DMS53 treated with DMSO at 0.1 percent for 48 hours (cell line): ENCODE measurements around the gene UBE2C.
A peak's percentile ranks its signal among the peaks of the same experiment; 100 is the strongest.
"Not testable (repeated sequence)": the region's sequence is repeated elsewhere in the genome, so short reads cannot be mapped to it uniquely, and the experiment has no call there.

Source experiments
- DNase-seq: peaks from one replicate; lab custom pipeline; 2025; ENCODE audit not compliant: unreplicated experiment; lab: John Stamatoyannopoulos, UW

Gene UBE2C

DNA sequence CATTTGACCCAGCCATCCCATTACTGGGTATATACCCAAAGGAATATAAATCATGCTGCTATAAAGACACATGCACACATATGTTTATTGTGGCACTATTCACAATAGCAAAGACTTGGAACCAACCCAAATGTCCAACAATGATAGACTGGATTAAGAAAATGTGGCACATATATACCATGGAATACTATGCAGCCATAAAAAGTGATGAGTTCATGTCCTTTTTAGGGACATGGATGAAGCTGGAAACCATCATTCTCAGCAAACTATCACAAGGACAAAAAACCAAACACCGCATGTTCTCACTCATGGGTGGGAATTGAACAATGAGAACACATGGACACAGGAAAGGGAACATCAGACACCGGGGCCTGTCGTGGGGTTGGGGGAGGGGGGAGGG is 14.5 kb upstream of the UBE2C start:
- DNase-seq = not testable (repeated sequence)

DNA sequence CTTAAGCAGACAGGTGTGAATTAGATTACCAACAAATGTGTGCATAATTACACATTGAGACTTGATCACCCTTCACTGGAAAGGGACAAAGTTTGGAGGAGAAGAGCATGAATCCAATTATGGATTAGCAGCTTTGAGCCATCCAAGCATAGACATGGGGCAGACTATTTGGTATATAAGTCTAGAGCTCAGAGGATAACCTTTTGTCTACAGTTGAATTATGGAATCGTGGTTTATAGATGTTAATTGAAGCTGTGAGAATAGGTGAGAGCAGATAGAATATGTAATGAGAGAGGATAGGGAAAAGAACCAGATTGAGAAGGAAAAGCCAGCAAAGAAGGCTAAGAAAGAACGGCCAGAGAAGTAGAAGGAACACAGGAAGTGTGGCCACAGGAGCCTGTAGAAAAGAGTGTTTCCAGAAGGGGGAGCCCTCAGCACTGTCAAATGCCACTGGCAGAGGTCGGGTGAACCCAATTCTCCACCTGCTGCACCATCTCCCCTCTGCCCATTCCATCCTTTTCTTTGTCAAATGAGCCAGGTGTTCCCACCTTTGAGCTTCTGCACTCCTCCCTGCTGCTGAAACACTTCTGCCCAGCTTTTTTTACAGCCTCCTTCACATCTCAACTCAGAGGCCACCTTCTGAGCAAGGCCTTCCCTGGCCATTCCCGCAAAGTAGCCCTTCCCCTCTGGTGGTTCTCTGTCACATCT is 13.4 kb upstream of the UBE2C start:
- peak; percentile 59 for DNase-seq

DNA sequence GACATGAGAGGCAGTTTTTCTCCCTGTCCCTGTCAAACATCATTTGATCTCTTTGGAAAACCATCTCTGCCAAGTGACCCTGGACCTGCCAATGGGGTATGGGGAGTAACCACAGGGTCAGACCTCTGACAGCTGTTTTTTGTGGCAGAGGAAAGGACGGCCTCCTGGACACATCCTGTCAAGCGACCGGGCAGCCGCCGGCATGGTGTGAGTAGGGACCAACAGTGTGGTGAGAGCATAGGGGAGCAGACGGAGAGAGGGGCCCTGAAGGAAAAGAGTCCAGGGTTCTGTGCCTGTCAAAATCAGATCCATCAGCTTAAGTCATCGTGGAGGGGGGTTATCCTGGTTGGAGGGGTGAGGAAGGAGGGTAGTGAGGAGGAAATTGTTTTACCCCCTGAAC is 10.6 kb upstream of the UBE2C start:
- DNase-seq = no peak

DNA sequence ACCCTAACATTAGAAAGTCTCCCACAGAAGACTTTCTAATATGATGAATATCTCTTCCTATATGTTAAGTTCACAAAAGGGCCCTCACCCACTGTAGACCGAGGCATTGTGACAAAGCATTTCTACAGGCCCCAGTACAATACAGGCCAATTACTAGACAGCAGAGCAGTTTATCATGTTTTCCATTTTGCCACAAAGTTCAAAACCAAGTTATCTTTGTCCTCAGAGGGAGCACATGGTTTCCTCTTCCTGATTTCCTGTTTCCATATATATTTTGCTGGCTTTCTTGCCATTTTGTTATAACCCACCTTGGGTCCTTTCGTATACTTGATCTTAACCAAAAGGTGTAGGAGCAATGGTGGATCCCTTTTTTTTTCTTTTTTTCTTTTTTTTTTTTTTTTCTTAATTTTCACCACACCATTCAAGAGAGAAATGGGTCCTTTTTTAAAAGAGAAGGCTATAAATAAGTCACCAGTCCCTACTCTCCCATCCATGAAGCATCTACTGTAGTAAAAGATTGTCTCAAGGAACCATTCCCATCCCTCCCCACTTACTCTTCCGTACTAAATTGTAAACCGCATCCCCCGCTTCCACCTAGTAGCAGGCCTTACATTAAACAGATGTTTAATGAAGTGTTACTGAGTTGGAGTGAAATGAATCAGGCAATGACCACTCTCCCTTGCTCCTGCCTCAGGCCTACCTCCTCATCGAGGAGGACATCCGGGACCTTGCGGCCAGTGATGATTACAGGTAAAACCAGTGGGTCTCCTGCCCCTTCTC is 2.1 kb upstream of the UBE2C start:
- DNase-seq = no peak

DNA sequence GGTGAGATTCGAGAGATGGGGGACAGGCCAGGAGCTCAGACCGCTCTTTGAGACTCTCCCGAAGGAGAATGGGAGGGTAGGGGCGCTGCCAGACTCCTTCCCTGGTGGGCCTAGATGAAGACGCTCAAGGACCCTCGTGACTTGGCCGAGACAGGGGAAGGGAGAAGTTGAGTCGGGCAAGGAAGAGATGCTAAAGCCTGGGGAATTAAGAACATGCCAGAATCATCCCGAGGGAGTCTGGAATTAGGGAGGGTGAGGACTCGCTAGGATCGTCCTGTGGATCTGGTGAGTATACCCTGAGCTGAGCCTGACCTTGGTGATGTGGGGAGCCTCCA is 529 bp downstream of the UBE2C start:
- DNase-seq = no peak

DNA sequence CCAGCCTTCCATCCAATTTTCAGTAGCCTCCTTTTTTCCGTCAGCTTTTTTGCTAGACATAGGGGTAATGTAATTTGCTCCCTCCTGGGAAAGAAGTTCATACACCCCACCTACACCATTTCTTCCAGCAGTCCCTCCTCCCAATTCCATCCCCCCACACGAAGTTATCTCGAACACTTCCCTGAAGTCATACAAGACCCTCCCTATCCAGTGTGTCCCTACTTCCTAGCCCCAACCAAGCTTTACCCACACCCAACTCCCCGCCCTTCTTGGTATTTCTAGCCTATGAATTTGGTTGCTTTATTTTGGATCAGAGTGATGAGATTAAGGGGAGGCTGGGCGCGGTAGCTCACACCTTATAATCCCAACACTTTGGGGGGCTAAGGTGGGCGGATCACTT is 1.0 kb downstream of the UBE2C start:
- DNase-seq = no peak

DNA sequence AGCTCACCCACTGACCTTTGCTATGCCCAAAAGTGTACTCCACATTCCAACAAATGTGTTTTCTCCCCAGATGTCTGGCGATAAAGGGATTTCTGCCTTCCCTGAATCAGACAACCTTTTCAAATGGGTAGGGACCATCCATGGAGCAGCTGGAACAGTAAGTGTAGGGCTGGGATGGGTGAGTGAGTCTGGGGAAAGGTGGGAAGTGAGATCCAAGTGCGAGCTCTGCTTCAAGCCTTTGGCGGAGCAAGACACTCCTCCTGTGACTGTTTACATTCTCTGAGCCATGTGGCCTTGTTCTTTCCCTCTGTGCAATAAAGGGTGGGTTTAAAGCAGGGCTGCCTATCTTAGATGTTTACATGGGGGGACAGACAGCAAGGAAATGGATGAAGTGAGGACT is 1.9 kb downstream of the UBE2C start:
- DNase-seq = no peak

DNA sequence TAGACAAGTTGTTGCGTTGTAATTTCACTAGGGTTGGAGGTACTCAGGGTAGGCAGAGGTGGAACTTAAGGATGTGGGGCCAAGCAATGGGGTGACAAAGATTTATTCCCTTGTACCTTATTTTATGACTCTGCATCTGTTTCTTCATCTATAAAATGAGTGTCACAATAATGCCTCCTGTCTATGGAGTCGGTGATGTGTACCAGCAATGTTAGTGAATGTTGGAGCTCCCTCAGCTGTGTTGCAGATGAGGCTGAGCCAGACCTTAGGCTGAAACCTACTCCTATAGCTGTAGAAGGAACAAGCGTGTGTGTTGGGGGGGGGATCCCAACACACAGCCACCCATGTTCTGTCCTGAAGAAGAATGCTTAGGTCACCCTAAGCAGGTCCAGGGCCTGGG is 4.5 kb downstream of the UBE2C start:
- no peak for DNase-seq

DNA sequence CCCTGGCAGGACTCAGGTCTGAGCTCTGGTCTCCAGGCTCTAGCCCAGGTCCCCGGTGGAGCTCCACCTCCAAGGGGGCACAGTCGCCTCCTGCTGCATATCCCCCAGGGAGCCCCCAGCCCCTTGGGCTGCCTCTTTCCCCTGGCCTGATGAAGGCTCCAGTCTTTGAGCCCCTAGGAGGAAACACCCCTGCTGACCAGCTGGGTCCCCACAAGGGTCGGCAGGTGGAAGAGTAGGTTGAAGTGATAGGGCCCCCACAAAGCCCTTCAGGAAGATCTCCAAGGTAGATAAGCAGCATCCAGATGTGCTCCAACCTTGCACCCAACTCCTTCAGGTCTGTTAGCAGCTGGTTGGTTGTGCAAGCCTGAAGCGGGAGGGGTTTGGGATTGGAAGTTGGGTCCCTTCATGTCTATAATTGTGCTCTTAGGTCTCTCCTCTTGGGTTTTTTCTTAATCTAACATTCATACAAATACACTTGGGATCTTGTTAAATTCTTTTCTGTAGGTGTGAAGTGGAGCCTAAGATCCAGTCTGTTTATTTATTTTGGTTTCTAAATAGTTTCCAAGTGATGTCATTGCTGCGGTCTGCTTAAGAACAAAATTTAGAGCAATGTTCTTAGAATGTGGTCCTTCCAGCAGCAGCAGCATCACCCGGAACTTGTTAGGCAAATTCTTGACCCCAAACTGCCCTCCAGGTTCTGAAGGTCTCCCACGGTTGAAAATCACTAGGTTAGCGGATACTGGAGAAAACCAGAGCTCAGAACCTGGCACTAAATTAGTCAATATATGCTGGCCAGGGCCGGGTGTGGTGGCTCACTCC is 5.1 kb downstream of the UBE2C start:
- DNase-seq = no peak

DNA sequence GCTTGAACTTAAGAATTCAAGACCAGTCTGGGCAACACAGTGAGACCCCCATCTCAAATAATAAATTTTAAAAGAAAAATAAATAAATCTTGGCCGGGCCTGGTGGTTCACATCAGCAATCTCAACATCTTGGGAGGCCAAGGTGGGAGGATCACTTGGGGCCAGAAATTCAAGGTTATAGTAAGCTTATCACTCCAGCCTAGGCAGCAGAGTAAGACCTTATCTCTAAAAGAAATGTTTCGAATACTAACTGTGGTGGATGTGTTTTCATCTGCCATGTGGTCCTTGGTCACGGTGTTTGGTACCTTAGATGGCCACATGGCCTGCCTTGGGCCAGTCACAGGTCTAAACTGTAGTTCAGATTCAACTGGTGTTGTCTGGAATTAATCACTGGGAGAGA is 5.8 kb downstream of the UBE2C start:
- no peak for DNase-seq

DNA sequence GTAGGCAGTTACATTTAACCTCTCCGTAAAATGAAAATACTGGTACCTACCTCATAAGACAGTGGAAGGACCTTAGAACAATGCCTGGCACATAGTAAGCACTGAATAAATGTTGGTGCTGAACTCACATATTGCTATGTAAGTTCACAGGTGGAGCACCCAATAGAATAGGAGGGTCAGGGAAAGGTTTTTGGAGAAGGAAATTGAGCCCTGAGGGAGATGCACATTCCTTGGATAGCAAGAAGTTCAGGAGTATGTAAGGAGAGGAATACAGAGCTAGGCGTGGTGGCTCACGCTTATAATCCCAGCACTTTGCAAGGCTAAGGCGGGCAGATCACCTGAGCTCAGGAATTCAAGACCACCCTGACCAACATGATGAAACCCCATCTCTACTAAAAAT is 7.0 kb downstream of the UBE2C start:
- no peak for DNase-seq

DNA sequence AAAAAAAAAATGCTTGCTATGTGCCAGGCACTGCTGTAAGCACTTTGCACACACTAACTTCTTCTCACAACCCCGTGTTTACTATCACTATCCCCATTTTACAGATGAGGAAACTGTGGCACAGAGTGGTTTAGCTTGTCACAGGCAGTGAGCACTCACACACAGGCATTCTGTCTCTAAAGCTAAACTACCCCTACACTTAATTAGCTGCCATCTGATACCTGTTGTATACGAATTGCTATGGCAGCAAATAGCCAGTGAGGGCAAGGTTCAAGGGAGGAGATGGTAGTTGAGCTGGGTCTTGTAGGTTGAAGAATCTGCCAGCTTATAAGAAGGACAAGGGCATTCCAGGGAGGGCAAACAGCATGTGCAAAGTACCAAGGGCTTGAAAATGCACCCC is 9.5 kb downstream of the UBE2C start:
- no peak for DNase-seq

DNA sequence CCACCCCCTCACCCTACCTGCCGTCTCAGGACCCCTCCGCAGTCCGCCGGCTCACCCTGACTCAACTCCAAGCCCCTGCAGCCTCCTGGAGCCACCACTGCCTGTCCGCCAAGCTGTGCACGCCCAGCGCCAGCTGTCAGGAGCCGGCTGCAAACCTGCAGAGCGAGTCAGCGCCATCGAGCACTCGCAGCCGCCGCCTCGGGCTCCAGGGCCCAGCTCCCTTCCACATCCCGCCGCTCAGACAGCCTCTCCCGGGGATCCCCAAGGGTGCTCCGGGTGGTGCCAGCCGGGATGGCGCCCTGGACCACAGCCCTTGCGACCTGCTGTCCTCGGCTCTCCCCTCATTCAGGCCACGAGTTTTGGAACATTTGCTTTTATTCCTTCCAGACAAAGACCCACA is 10.4 kb downstream of the UBE2C start:
- DNase-seq = peak; percentile 45

DNA sequence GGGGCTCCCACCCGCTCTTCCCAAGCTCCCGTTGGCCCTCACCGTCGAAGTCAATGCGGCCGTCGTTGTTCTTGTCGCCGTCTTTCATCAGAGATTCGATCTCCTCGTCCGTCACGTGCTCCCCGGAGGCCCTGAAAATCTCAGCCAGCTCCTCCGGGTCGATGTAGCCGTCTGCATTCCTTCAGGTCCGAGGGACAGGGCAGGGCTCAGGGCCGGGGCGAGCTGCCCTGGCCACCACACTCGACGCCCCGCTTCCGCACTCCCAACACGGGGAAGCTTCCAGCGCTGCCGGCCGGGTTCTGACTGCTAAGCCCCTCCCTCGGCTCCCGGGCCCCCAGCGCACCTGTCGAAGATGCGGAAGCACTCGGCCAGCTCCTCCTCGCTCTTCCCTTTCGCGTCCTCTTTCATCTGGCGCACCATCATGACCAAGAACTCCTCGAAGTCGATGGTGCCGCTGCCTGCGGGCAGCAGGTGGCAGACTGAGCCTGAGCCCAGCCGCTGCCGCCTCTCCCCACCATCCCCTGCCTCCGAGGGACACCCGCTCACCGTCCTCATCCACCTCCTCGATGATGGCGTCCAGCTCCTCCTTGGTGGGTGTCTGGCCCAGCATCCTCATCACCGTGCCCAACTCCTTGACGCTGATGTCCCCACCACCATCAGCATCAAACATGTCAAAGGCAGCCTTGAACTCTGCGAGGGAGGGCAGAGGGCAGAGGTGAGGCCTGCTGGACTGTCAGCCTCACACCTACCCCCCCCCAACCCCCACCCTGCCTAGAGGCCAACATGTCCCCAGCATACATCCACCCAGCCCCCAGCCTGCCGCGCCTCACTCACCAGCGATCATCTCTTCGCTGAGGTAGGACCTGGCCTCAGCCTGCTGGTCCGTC is 11.7 kb downstream of the UBE2C start:
- DNase-seq = peak; percentile 85

DNA sequence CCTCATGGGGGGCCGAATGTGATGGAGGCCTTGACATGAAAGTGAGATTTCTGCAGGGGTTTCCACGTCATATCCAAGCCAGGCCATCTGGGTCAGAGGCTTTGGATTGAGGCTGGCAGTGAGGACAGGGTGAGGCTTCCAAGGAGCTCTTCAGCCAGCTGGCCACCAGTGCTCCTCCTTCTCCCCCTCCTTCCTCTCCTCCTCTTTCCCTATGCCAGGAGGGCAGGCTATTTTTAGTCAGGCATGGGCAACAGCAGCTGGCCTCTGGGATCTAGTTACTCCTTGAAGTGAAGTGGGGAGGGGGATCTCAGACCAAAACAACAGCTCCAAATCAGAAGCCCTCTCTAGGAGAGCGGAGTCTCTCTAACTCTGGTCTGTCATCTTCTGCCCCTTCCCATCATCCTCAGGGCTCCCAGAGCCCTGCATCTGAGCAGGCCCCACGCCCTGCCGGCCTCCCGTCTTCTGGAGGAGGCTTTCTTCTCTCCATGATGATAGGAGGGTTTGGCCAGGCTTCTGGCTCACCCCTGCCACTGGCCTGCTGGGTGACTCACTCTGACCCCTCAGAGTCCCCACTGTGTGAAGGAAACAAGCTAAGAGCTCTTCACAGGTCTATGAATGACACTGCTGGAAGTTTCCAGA is 14.1 kb downstream of the UBE2C start:
- DNase-seq = no peak

DNA sequence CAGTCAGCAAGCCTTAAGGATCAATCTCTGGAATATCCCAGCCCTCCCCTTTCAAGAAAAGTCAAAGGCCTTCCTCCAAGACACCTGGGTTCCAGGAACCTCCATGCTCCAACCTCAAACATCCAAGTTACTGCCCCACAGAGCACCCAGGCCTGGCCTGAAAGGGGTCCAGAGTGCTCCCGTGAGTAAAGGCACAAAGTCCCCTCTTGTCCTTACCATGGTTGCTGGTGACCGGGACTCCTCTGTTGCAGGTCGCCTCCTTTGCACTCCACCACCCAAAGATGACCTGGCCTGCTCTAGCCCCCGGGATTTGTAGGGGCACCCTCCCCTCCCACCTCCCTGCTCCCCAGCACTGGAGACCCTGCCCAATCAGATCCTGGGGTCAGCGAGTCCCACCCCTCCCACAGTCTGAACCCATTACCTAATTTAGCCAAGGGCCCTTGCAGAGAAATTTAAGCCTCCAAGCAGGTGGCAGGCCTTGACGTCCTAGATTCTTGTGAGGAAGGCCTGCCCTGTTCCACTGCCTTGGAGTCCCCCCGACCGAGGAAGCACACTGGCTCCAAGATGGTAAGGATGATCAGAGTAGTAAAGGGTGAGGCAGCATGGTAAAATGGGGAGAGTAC is 14.7 kb downstream of the UBE2C start, which contains the start of gene TNNC2:
Gene TNNC2 (minus strand): TSS at position 283 of the 623 bp plus-strand sequence. CDS start 64 bp downstream, at position 219.
- DNase-seq = no peak

DNA sequence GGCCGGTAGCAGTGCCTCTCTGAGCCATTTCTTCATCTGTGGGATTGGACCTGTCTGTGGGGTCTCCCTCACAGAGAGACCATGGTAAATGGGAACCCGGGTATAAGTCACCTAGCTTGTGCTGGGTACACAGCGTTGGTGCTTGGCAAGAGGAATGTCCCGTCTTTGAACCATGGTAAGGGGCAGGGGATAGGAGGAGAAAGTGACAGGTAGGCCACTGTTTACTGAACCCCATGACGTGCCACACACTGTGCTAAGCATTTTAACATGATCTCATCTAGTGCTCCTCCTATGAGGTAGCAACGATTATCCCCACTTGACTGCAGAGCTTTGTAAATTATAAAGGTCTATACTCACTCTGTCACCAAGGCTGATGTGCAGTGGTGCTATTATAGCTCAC is 15.3 kb downstream of the UBE2C start:
- DNase-seq = no peak

DNA sequence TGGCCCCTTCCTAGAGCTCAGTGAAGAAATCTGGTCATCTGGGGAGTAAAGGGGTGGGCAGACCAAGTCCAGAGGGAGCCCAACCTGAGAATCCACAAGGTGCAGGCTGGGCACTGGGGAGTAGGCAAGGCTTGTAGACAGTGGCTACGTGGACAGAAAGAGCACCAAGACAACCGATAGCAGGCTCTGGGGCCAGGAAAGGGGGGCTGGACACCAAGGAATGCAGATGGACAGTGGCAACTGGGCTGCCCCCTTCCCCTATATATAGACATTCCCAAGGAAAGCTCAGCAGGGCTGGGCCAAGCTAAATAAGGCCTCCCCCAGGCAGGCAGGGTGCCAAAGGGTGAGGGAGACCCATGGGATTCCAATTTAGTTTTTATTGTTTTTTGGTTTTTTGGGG is 16.1 kb downstream of the UBE2C start:
- DNase-seq = no peak

DNA sequence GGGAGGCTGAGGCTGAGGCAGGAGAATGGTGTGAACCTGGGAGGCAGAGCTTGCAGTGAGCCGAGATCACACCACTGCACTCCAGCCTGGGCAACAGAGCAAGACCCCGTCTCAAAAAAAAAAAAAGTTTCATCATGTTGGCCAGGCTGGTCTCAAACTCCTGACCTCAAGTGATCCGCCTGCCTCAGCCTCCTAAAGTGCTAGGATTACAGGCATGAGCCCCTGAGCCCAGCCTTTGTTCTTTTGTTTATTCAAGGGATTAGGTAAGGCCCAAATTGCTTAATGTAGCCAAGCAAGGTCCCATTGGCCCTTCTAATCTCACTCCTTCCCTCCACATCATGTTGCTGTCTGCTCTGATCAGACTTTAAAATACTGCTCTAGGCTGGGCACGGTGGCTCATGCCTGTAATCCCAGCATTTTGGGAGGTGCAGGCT is 17.2 kb downstream of the UBE2C start:
- DNase-seq = not testable (repeated sequence)

DNA sequence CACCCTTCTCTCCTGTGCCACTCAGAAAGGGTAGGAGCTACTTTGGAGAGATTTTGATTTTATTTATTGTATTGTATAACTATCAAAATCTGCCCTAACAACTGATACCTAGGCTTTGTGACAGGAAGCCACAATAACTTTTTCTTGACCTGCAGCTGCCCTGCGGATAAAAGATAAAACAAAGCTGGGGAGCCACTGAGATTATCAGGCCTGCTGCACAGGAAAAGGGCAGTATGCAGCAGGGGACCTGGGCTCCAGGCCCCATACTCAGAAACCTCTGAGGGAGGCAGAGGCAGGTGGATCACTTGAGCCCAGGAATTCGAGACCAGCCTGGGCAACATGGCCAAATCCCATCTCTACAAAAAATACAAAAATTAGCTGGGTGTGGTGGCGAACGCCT is 20.2 kb downstream of the UBE2C start:
- no peak for DNase-seq
